HG02943 (cell line): Measurements from ENCODE around the gene SLC16A2.
A peak's percentile ranks its signal among the peaks of the same experiment; 100 is the strongest.

ENCODE experiments used
- ATAC-seq: cut with Tn5 transposase; IDR thresholded peaks from one replicate; pipeline ENCODE4 v1.9.1; 2021; ENCODE audit warnings: mild to moderate bottlenecking, low read depth, moderate library complexity; ENCODE audit not compliant: unreplicated experiment

The SLC16A2 gene

GRCh38 chrX:74421036-74421739 lies at the start of gene SLC16A2:
TSS of gene SLC16A2 (plus strand) at chrX:74421493. CDS start at chrX:74421638, 145 bp downstream.
- no peak for ATAC-seq

- no peak for ATAC-seq
Observed at GRCh38 chrX:74372272-74372671, 49.0 kb upstream of the SLC16A2 start.

DNA sequence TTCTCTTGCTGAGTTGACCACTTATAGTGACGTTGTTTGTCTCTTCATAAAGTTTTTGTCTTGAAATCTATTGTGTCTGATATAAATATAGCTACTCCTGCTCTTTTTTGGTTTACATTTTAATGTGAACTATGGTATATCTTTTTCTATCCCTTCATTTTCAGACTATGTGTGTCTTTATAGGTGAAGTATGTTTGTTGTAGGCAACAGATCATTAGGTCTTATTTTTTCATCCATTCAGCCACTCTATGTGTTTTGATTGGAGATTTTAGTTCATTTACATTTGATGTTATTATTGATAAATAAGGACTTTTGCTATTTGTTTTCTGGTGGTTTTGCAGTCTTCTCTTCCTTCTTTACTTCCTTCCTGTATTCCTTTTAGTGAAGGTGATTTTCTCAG lies 44.0 kb upstream of the SLC16A2 start:
- no peak for ATAC-seq

- ATAC-seq = peak; percentile 93
Observed at GRCh38 chrX:74382613-74383012, 38.7 kb upstream of the SLC16A2 start.

GRCh38 chrX:74383611-74384010 lies 37.7 kb upstream of the SLC16A2 start:
- ATAC-seq = no peak

- no peak for ATAC-seq
Observed at GRCh38 chrX:74389016-74389722, 32.1 kb upstream of the SLC16A2 start.

DNA sequence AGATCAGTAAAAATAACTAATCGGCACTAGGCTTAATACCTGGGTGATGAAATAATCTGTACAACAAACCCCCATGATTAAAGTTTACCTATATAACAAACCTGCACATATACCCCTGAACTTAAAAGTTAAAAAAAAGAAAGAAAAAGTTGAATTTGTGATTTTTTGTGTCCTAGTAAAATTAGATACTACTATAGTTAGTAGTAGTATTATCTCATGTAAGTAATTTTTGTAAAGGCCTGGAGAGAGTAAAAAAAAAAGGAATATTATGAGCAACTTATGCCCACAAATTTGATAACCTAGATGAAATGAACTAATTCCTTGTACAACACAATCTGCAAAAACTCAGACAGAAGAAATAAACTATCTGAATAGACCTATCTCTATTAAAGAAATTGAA lies 25.7 kb upstream of the SLC16A2 start:
- no peak for ATAC-seq

GRCh38 chrX:74405973-74406489 lies 15.3 kb upstream of the SLC16A2 start:
- no peak for ATAC-seq

GRCh38 chrX:74408304-74408703 lies 13.0 kb upstream of the SLC16A2 start:
- ATAC-seq = no peak

- ATAC-seq = no peak
Observed at GRCh38 chrX:74419864-74420195, 1.5 kb upstream of the SLC16A2 start.

DNA sequence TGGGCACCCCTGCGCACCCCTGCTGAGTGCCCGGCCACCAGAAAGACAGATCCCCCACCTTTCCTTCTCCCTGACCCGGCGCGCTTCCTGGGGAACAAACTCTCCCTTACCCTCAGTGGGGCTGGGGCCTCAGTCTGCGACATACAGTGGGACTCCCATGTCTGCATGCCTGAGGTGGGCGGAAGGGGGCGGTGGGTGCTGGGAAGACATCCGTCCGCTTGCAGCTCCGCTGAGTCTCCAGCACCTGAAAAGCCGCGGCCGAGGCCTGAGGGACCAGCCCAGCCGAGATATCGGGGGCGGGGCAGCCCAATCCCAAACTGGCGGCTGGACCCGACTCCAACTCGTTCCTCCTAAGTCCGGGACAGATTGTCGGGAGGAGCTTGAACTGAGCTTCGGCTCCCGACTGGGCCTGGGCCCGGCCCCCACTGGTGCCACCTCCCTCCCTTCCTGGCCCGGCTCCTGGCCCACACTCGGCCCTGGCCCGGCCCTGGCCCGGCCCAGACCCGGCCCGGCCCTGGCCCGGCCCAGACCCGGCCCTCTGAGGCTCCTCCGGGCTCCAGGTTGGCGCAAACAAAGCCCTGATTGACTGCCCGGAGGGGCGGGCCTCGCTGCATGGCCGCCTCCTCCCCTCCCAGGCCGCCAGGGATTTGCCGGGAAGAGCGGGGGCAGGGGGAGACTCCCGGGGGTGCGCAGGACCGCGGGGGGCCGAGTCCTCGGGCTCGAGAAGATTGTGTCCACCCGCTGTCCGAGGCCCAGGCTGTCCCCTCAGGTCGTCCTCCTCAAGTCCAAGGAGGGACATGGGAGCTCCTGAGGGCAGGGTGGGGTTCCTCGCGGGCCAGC lies 877 bp upstream of the SLC16A2 start:
- ATAC-seq = no peak

DNA sequence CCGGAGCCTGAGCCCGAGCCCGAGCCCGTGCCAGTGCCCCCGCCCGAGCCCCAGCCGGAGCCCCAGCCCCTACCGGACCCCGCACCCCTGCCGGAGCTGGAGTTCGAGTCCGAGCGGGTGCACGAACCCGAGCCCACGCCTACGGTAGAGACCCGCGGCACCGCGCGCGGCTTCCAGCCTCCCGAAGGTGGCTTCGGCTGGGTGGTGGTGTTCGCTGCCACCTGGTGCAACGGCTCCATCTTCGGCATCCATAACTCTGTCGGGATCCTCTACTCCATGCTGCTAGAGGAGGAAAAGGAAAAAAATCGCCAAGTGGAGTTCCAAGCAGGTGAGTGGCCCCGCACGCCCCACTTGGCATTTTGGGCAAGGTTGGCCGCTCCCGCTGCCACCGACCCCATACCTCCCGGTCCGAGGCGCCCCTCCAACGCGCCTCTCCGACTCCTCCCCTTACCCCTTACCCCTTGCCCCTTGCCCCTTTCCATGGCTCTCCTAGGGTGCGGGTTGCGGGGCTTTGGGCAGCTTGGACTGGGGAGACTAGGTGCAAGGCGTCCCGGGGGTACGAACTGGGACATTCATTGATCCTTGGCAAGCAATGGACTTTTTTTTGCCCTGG lies 553 bp downstream of the SLC16A2 start:
- no peak for ATAC-seq

GRCh38 chrX:74422576-74423288 lies 1.4 kb downstream of the SLC16A2 start:
- ATAC-seq = no peak

- ATAC-seq = no peak
Observed at GRCh38 chrX:74423289-74423998, 2.2 kb downstream of the SLC16A2 start.

GRCh38 chrX:74426071-74426470 lies 4.8 kb downstream of the SLC16A2 start:
- ATAC-seq = no peak

DNA sequence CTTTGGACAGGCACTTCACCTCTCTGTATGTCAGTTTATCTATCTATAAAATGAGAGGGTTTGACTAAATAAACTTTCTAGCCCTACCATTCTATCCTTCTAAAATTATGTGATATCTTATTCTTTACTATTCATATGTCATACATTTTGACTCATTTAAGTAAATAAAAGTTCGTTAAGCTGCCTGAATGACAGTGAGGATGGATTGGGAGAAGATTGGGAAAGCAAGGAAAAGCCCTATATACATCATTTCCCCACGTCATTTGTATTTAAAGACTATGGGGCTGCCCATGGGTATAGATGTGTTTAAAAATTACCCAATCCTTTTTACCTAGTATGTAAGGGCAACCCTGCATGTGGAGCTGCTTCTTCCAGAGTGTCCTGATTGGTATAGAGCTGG lies 5.3 kb downstream of the SLC16A2 start:
- no peak for ATAC-seq

DNA sequence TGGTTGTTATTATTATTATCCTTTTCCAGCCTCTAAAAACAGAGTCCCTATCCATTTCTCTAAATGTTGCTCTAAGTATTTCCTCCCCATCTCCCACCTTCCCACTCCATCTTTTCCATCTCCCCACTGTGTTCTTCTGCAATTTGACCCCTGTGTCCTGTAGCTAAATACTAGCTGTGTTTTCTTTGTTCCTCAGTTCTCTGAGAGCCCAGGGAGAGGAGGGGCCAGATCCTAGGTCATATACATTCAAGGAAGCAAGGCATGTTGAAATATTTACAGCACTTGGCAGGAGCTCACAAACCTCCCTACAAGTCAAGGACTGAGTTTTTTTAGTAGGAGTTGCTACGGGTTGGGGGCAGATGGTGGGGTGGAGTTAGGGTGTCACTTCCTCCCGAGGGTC lies 10.5 kb downstream of the SLC16A2 start:
- no peak for ATAC-seq

DNA sequence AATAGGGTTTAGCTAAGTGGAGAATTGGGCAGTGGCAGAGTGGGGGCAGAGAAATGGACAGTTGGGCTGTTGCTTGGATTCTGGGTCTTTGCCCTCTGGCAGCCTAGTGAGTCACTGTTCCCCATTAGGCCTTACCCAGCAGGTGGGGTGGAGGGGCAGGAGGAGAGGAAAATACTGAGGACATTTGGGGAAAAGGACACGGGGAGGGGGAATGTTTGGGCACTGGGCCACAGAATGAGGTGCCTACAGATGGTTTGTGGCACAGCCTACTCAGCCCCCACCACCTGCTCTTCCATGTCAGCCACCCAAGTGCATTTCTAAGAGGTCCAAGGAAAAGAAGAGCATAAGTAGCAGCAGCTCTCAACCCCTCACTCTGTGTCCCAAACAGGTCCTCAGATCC lies 13.0 kb downstream of the SLC16A2 start:
- ATAC-seq = no peak

DNA sequence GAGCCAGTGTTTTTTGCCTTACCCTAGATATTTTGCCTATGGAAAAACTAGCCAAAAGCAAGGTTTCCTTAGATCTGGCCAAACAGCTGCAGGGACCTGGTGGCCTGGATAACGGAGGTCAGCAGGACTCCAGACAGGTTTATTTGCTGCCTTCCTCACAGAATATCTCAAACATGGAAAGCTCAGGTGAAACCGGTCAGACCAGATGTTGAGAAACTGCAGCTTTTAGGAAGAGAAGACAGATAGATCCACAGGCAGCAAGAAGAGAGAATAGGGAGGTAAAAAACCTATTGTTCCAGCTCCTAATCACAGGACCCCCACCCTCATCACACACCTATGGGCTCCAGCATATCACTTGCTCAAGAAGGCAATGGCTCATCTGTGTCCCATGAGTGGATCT lies 16.2 kb downstream of the SLC16A2 start:
- no peak for ATAC-seq

DNA sequence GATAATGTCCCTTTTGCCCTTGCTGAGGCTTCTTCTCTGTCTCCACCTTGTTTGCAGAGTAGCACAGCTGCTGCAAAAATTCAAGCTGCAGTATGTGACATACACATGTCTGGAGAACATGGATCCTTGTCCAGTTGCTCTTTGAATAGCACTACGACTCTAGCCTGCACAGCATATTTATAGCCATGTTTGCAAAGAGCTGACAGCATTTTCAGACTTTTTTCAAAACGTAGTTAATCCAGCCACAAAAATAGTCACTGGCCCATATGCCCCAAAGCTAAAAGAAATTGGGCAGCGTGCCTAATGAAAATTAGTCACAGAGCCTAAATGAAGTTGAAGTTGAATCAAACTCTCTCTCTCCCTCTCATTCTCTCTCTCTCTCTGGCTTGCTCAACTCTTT lies 17.5 kb downstream of the SLC16A2 start:
- no peak for ATAC-seq
